Measurements from ENCODE around the gene UBAC1.

- TF ChIP-seq CTCF (conservative IDR thresholded peaks at IDR 0.05; ENCODE audit: low read length), result no peak
- TF ChIP-seq EZH2phosphoT487 (IDR thresholded peaks at IDR 0.05; ENCODE audit: borderline replicate concordance), result no peak
Observed at GRCh38 chr9:136004712-136005111, 43.5 kb upstream of the UBAC1 start.

Measured in Loucy (cell line).